Small intestine (tissue), 7 donors: ENCODE data around the gene CCL19. TPM values are rescaled to one million over a fixed set of nuclear protein-coding genes. Genes with fewer than 3 reads are reported as not detected.

Experiments used
- DNase-seq, 2 donors: peaks; one replicate each; pipeline versions ENCODE4 v3.0.0 to v3.0.0-alpha.2; 2013
- FAIRE-seq: peaks from 2 replicates; lab custom pipeline; 2012; peaks lifted over from hg19 to GRCh38; lab: Jason Lieb, UNC
- H3K27ac ChIP-seq, 3 donors: one replicate each; pipeline ENCODE4 v1.5.1; 2013; ENCODE audit warnings: low read length in 2 of 3, mild to moderate bottlenecking in 2 of 3, control low read depth in 1 of 3, inconsistent platforms in 1 of 3, low read depth in 1 of 3, moderate library complexity in 1 of 3
- H3K27me3 ChIP-seq, 3 donors: one replicate each; pipeline ENCODE4 v1.6.1; 2013; ENCODE audit warnings: low read length in 3 of 3, inconsistent platforms in 1 of 3; ENCODE audit not compliant: control insufficient read depth in 3 of 3, insufficient read depth in 3 of 3
- H3K36me3 ChIP-seq, 3 donors: one replicate each; pipeline ENCODE4 v1.6.1; 2013; ENCODE audit warnings: low read length in 3 of 3, inconsistent platforms in 1 of 3, low read depth in 1 of 3, mild to moderate bottlenecking in 1 of 3, moderate library complexity in 1 of 3; ENCODE audit not compliant: control insufficient read depth in 3 of 3, insufficient read depth in 2 of 3
- H3K4me1 ChIP-seq, 3 donors: one replicate each; pipeline ENCODE4 v1.6.1; 2013; ENCODE audit warnings: low read length in 2 of 3, inconsistent platforms in 1 of 3, low read depth in 1 of 3, mild to moderate bottlenecking in 1 of 3, moderate library complexity in 1 of 3; ENCODE audit not compliant: control insufficient read depth in 3 of 3, insufficient read depth in 2 of 3
- H3K4me3 ChIP-seq, 3 donors: one replicate each; pipeline ENCODE4 v1.5.1; 2013; ENCODE audit warnings: low read length in 3 of 3, control low read depth in 1 of 3, inconsistent platforms in 1 of 3, low read depth in 1 of 3, mild to moderate bottlenecking in 1 of 3, moderate library complexity in 1 of 3
- H3K9me3 ChIP-seq, 2 donors: one replicate each; pipeline ENCODE4 v1.6.1; 2013; ENCODE audit warnings: low read depth in 1 of 2, low read length in 1 of 2; ENCODE audit not compliant: control insufficient read depth in 2 of 2, insufficient read depth in 1 of 2
- WGBS, 3 donors: extraction: QIAGEN DNeasy Blood & Tissue Kit; methylation state at CpG; one replicate each; pipeline ENCODE4 v1.1.7; 2013; 5-methylcytosine and 5-hydroxymethylcytosine counted together
- polyA plus RNA-seq, 4 donors: library from polyadenylated mRNA; stranded (reverse) in 3 of 4; unstranded in 1 of 4; fragments of 200-250 nt in 3 of 4; fragments of 120-200 nt in 1 of 4; gene quantifications; one replicate each; pipeline versions ENCODE4 v1.2.1 to v1.2.3, GENCODE V29; 2013
- donor health status: healthy with polysubstance abuse.
- donor health status: control.
- donor health status: control.
- donor health status: Bipolar disorder and iron deficiency.
- donor health status: healthy.

The CCL19 gene
- polyA plus RNA-seq, 4 donors = 5.5 to 7.6 TPM; not detected in 2

DNA sequence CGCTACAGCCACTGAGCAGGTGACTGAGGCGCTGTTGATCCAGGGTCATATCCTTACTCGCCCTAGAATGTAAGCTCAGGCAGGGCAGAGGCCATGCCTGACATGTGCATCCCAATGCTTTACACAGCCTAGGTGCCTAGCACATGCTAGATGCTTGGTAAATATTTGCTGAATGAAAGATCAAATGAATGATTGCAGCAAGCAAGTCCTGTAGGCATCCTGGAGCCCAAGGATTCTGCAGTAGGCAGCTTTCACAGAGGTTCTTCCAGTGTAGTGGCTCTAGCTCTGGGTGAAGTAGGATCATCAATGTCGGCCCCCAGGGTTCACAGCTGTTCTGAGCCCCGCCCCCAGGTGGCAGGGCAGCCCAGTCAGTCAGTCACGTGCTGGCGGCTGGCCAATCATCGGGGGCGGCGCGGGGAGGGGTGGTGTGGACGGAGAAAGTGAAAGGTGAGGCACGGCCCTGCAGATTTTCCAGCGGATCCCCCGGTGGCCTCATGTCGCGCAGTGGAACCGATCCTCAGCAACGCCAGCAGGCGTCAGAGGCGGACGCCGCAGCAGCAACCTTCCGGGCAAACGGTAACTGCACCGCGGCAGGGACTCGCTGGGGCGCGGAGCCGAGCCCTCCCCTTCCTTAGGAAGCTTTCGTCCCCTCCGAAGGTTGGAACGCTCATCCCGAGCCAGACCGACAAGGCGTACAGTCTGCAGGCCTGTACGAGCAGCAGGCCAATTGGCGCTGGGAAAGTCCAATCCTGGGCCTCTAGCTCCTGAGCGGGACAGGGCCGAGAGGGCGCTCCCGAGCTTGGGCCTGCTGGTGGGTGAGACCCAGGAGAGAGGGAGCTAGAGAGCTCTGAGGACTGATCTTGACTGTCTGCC lies 44.6 kb downstream of the CCL19 start, which contains the start of gene GALT:
GALT (plus strand) TSS at position 465 of the 873 bp plus-strand sequence; CDS start at position 495, 30 bp downstream.
- FAIRE-seq = no peak
- 4 to 5% (median 5%) methylated on average over 43 of the region's 43 CpGs for WGBS, 3 donors

DNA sequence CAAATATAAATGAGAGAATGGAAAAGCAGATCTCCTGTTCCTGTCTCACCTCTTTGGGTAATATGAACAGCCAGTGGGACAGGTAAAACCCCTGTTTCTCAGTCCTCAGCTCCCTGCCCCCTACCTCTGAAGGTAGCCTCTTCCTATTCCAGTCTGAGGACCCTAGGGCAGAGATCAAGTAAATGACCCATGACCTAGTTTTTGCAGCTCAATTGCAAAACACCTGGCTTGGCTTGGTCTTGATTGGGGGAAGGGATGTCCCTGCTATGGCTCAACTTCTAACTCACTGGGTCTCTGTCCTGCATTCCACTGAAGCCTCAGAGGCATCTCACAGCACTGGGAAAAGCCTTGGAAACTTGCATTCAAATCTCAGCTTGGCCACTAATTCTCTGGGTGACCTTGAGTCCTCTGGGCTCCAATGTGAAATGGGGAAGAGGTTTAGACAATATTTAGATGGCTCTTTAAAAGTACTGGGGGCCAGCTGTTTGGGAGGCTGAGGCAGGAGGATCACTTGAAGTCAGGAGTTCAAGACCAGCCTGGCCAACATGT lies 46.2 kb downstream of the CCL19 start:
- H3K4me3 ChIP-seq = no peak overlapping the region
- DNase-seq (peak; percentile 57 to 78), FAIRE-seq (no peak)
- H3K27ac ChIP-seq = peak overlapping the region in 1 of 3 donors; percentile 18
- H3K27me3 ChIP-seq = no peaks in the 10 kb centered on the region
- peaks cover 0 to 38% (median 5%) of the 10 kb centered on the region in 3 donors for H3K4me1 ChIP-seq
- H3K36me3 ChIP-seq = peaks cover 0 to 22% (median 9%) of the 10 kb centered on the region in 3 donors
- no peaks in the 10 kb centered on the region for H3K9me3 ChIP-seq

More for the DNA sequence above, 44.6 kb downstream of the CCL19 start, which contains the start of gene GALT:
- peaks cover 0 to 36% (median 9%) of the 10 kb centered on the region in 3 donors for H3K36me3 ChIP-seq
- DNase-seq = peak; percentile 96 to 97
- no peaks in the 10 kb centered on the region for H3K9me3 ChIP-seq
- H3K27me3 ChIP-seq = no peaks in the 10 kb centered on the region
- H3K4me3 ChIP-seq = peak within 1 kb of the TSS; percentile 58 to 82 (median 68)
- peaks cover 0 to 47% (median 7%) of the 10 kb centered on the region in 3 donors for H3K4me1 ChIP-seq
- H3K27ac ChIP-seq = peak within 1 kb of the TSS; percentile 90 to 93 (median 91)

DNA sequence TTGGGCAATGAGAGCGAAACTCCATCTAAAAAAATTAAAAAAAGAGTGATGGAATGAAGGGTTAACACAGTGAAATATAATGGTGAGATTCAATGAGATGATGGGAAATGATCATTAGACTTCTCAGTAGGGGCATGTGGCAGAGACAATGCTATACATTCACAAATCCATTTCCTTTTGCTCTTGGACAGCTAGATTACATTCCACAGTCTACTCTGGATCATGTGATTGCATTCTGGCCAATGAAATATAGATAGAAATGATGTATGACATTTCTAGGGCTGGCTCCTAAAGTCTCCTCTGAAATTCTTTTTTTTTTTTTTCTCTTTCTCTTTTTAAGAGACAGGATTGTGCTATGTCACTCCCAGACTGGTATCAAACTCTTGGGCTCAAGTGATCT lies 48.4 kb downstream of the CCL19 start:
- DNase-seq (no peak), FAIRE-seq (no peak)
- H3K36me3 ChIP-seq = peaks cover 0 to under 1% (median 0%) of the 10 kb centered on the region in 3 donors
- 92 to 100% (median 97%) methylated on average over 1 of the region's 1 CpG for WGBS, 3 donors
- peaks cover 1 to 33% (median 3%) of the 10 kb centered on the region in 3 donors for H3K4me1 ChIP-seq
- H3K27ac ChIP-seq = no peak overlapping the region
- H3K4me3 ChIP-seq = no peak overlapping the region
- H3K9me3 ChIP-seq = no peaks in the 10 kb centered on the region
- no peaks in the 10 kb centered on the region for H3K27me3 ChIP-seq

Other genes starting within 250 kb of the CCL19 start
- 1 to 10 TPM; 2.7 to 9.0 (median 4.5) TPM for gene FAM219A, start 232.7 kb downstream of the CCL19 start, polyA plus RNA-seq
- gene DNAI1, start 232.5 kb downstream of the CCL19 start, polyA plus RNA-seq = under 1 TPM in 1 of 4 donors, not detected in 3; 0.22 TPM
- gene ENHO, start 168.3 kb downstream of the CCL19 start, polyA plus RNA-seq = 1 to 10 TPM; 1.8 to 8.9 (median 5.1) TPM
- 1 to 10 TPM; 1.1 to 9.3 (median 5.9) TPM for gene CNTFR, start 101.6 kb downstream of the CCL19 start, polyA plus RNA-seq
- gene RPP25L, start 79.2 kb downstream of the CCL19 start, polyA plus RNA-seq = 10 to 100 TPM; 41.2 to 93.7 (median 72.4) TPM
- 10 to 100 TPM; 55.7 to 92.9 (median 85.9) TPM for gene DCTN3, start 70.8 kb downstream of the CCL19 start, polyA plus RNA-seq
- under 1 TPM in 2 of 4 donors, not detected in 2; 0.03 to 0.04 TPM for gene ARID3C, start 62.2 kb downstream of the CCL19 start, polyA plus RNA-seq
- 10 to 100 TPM; 41.4 to 88.8 (median 68.5) TPM for gene SIGMAR1, start 53.5 kb downstream of the CCL19 start, polyA plus RNA-seq
- 100 to 1,000 TPM in 1 of 4 donors, 10 to 100 TPM in 3; 37.4 to 106 (median 65.2) TPM for gene GALT, start 44.6 kb downstream of the CCL19 start, polyA plus RNA-seq
- 10 to 100 TPM; 10.3 to 40.0 (median 25.3) TPM for gene IL11RA, start 39.1 kb downstream of the CCL19 start, polyA plus RNA-seq
- gene CCL27, start 28.6 kb downstream of the CCL19 start, polyA plus RNA-seq = under 1 TPM in 3 of 4 donors, not detected in 1; 0.09 to 0.89 (median 0.24) TPM
- gene CCL21, start 18.9 kb upstream of the CCL19 start, polyA plus RNA-seq = 100 to 1,000 TPM in 1 of 4 donors, 10 to 100 TPM in 2, 1 to 10 TPM in 1; 2.2 to 286 (median 26.7) TPM